ENCODE data around the gene HIVEP3. TPM values are rescaled to one million over a fixed set of nuclear protein-coding genes. Genes with fewer than 3 reads are reported as not detected.

The HIVEP3 gene
- total and polyA plus RNA-seq, 5 donors, result 6.3 to 7.9 (median 7.2) TPM

GRCh38 chr1:41497461-41498030 is 421.2 kb downstream of the HIVEP3 start:
- intact Hi-C loops (cut with DNase I), result no loop called here
- Histone ChIP-seq H3K27me3 (ENCODE audit: control insufficient read depth, insufficient read depth) (no peaks in the 10 kb centered on the region), H3K27ac (ENCODE audit: low read length) (peak overlapping the region; percentile 83), H3K4me3 (ENCODE audit: low read length) (no peak overlapping the region), H3K9me3 (ENCODE audit: control insufficient read depth, low read length) (no peaks in the 10 kb centered on the region), H3K4me1 (ENCODE audit: control insufficient read depth, insufficient read depth, low read length) (peaks cover 13% of the 10 kb centered on the region)
- ATAC-seq (no peak), DNase-seq (peak in 2 of 3 donors; percentile 45 to 53)
- WGBS, result 90% methylated on average over 7 of the region's 7 CpGs

GRCh38 chr1:41497056-41497440 is 421.7 kb downstream of the HIVEP3 start:
- Histone ChIP-seq H3K4me1 (ENCODE audit: control insufficient read depth, insufficient read depth, low read length) (peaks cover 13% of the 10 kb centered on the region), H3K27me3 (ENCODE audit: control insufficient read depth, insufficient read depth) (no peaks in the 10 kb centered on the region), H3K27ac (ENCODE audit: low read length) (peak overlapping the region; percentile 79), H3K4me3 (ENCODE audit: low read length) (no peak overlapping the region), H3K9me3 (ENCODE audit: control insufficient read depth, low read length) (no peaks in the 10 kb centered on the region)
- 86% methylated on average over 13 of the region's 13 CpGs for WGBS
- ATAC-seq (no peak), DNase-seq (peak in 2 of 3 donors; percentile 55 to 60)
- intact Hi-C loops (cut with DNase I), result no loop called here

GRCh38 chr1:41496080-41497055 is 422.4 kb downstream of the HIVEP3 start:
- Histone ChIP-seq H3K4me3 (ENCODE audit: low read length) (peak overlapping the region; percentile 16), H3K27ac (ENCODE audit: low read length) (peak overlapping the region; percentile 87), H3K4me1 (ENCODE audit: control insufficient read depth, insufficient read depth, low read length) (peaks cover 13% of the 10 kb centered on the region), H3K27me3 (ENCODE audit: control insufficient read depth, insufficient read depth) (no peaks in the 10 kb centered on the region), H3K9me3 (ENCODE audit: control insufficient read depth, low read length) (no peaks in the 10 kb centered on the region)
- peak; percentile 85 to 89 for ATAC-seq
- WGBS, result 6% methylated on average over 74 of the region's 74 CpGs
- intact Hi-C loops (cut with DNase I), result no loop called here
- peak; percentile 94 to 96 (median 95) for DNase-seq

GRCh38 chr1:41495210-41495948 is 423.3 kb downstream of the HIVEP3 start:
- peaks cover 13% of the 10 kb centered on the region for H3K4me1 ChIP-seq (ENCODE audit: control insufficient read depth, insufficient read depth, low read length)

GRCh38 chr1:41494351-41495209 is 424.1 kb downstream of the HIVEP3 start:
- peak overlapping the region; percentile 87 for H3K27ac ChIP-seq (ENCODE audit: low read length)
- H3K9me3 ChIP-seq (ENCODE audit: control insufficient read depth, low read length), result no peaks in the 10 kb centered on the region
- no peak overlapping the region for H3K4me3 ChIP-seq (ENCODE audit: low read length)
- DNase-seq (no peak), ATAC-seq (no peak)
- no peaks in the 10 kb centered on the region for H3K27me3 ChIP-seq (ENCODE audit: control insufficient read depth, insufficient read depth)
- WGBS, result 89% methylated on average over 17 of the region's 17 CpGs
- peaks cover 10% of the 10 kb centered on the region for H3K4me1 ChIP-seq (ENCODE audit: control insufficient read depth, insufficient read depth, low read length)
- intact Hi-C loops (cut with DNase I), result no loop called here

More at GRCh38 chr1:41495210-41495948, 423.3 kb downstream of the HIVEP3 start:
- H3K9me3 ChIP-seq (ENCODE audit: control insufficient read depth, low read length), result no peaks in the 10 kb centered on the region
- ATAC-seq (peak in 1 of 2 donors; percentile 2), DNase-seq (peak in 1 of 3 donors; percentile 69)
- 67% methylated on average over 19 of the region's 19 CpGs for WGBS
- H3K4me3 ChIP-seq (ENCODE audit: low read length), result no peak overlapping the region
- peak overlapping the region; percentile 87 for H3K27ac ChIP-seq (ENCODE audit: low read length)
- intact Hi-C loops (cut with DNase I), result no loop called here
- no peaks in the 10 kb centered on the region for H3K27me3 ChIP-seq (ENCODE audit: control insufficient read depth, insufficient read depth)

GRCh38 chr1:41493626-41494350 is 424.9 kb downstream of the HIVEP3 start:
- intact Hi-C loops (cut with DNase I), result no loop called here
- 89% methylated on average over 9 of the region's 9 CpGs for WGBS
- Histone ChIP-seq H3K4me1 (ENCODE audit: control insufficient read depth, insufficient read depth, low read length) (peaks cover 10% of the 10 kb centered on the region), H3K27ac (ENCODE audit: low read length) (no peak overlapping the region), H3K4me3 (ENCODE audit: low read length) (no peak overlapping the region), H3K9me3 (ENCODE audit: control insufficient read depth, low read length) (no peaks in the 10 kb centered on the region), H3K27me3 (ENCODE audit: control insufficient read depth, insufficient read depth) (no peaks in the 10 kb centered on the region)
- DNase-seq, result peak in 2 of 3 donors; percentile 38 to 50
- no peak for ATAC-seq

GRCh38 chr1:41493117-41493536 is 425.6 kb downstream of the HIVEP3 start:
- Histone ChIP-seq H3K27ac (ENCODE audit: low read length) (no peak overlapping the region), H3K4me3 (ENCODE audit: low read length) (no peak overlapping the region), H3K27me3 (ENCODE audit: control insufficient read depth, insufficient read depth) (no peaks in the 10 kb centered on the region), H3K4me1 (ENCODE audit: control insufficient read depth, insufficient read depth, low read length) (peaks cover 10% of the 10 kb centered on the region), H3K9me3 (ENCODE audit: control insufficient read depth, low read length) (no peaks in the 10 kb centered on the region)
- intact Hi-C loops (cut with DNase I), result no loop called here
- ATAC-seq, result peak in 1 of 2 donors; percentile 1
- peak in 2 of 3 donors; percentile 52 to 65 for DNase-seq
- WGBS, result 86% methylated on average over 5 of the region's 5 CpGs

GRCh38 chr1:41492341-41492848 is 426.3 kb downstream of the HIVEP3 start:
- DNase-seq, result peak in 1 of 3 donors; percentile 48
- WGBS, result 73% methylated on average over 7 of the region's 7 CpGs
- no peak for ATAC-seq
- no peak overlapping the region for H3K27ac ChIP-seq (ENCODE audit: low read length)
- no peak overlapping the region for H3K4me3 ChIP-seq (ENCODE audit: low read length)
- no peaks in the 10 kb centered on the region for H3K9me3 ChIP-seq (ENCODE audit: control insufficient read depth, low read length)
- no peaks in the 10 kb centered on the region for H3K27me3 ChIP-seq (ENCODE audit: control insufficient read depth, insufficient read depth)
- intact Hi-C loops (cut with DNase I), result no loop called here
- H3K4me1 ChIP-seq (ENCODE audit: control insufficient read depth, insufficient read depth, low read length), result peaks cover 13% of the 10 kb centered on the region

- Histone ChIP-seq H3K9me3 (ENCODE audit: control insufficient read depth, low read length) (no peaks in the 10 kb centered on the region), H3K4me1 (ENCODE audit: control insufficient read depth, insufficient read depth, low read length) (peaks cover 5% of the 10 kb centered on the region), H3K27me3 (ENCODE audit: control insufficient read depth, insufficient read depth) (no peaks in the 10 kb centered on the region), H3K4me3 (ENCODE audit: low read length) (no peak overlapping the region), H3K27ac (ENCODE audit: low read length) (peak overlapping the region; percentile 59)
- intact Hi-C loops (cut with DNase I), result no loop called here
- DNase-seq, result peak in 1 of 3 donors; percentile 25
- ATAC-seq, result no peak
- WGBS, result 91% methylated on average over 2 of the region's 2 CpGs
Observed at GRCh38 chr1:41490911-41491310, 427.8 kb downstream of the HIVEP3 start.

Data from right cardiac atrium (tissue), 5 donors.